Fibroblast of lung (primary cell): ENCODE measurements around the gene DCLK2. TPM values are rescaled to one million over a fixed set of nuclear protein-coding genes. Genes with fewer than 3 reads are reported as not detected.

Experiments used
- DNase-seq, 2 donors: peaks; one replicate each; pipeline versions ENCODE4 v3.0.0 to v3.0.0-alpha.2; 2010; ENCODE audit warnings: low read depth in 2 of 2
- H2AFZ ChIP-seq: 2 replicates; pipeline ENCODE4 v1.5.1; 2012; ENCODE audit warnings: low read length, control low read depth, inconsistent platforms
- H3K27ac ChIP-seq: 2 replicates; pipeline ENCODE4 v1.5.1; 2011; ENCODE audit warnings: low read length, control low read depth; ENCODE audit not compliant: insufficient read depth
- H3K27me3 ChIP-seq: 2 replicates; pipeline ENCODE4 v1.5.1; 2011; ENCODE audit warnings: mild to moderate bottlenecking, low read length; ENCODE audit not compliant: control insufficient read depth, insufficient read depth
- H3K36me3 ChIP-seq: 2 replicates; pipeline ENCODE4 v1.5.1; 2011; ENCODE audit warnings: low read length; ENCODE audit not compliant: control insufficient read depth, insufficient read depth
- H3K4me1 ChIP-seq: 2 replicates; pipeline ENCODE4 v1.5.1; 2011; ENCODE audit warnings: low read length; ENCODE audit not compliant: control insufficient read depth, insufficient read depth; ENCODE audit errors: extremely low read depth
- H3K4me2 ChIP-seq: 2 replicates; pipeline ENCODE4 v1.5.1; 2011; ENCODE audit warnings: low read length, control low read depth; ENCODE audit not compliant: insufficient read depth; ENCODE audit errors: extremely low read depth
- H3K4me3 ChIP-seq, 4 experiments: fragments of 200-600 bp in 1 of 4; sonication (generic) in 1 of 4; replicated peaks in 1 of 4; 2 replicates each; pipeline ENCODE4 v1.5.1; 2011 to 2016; ENCODE audit warnings: low read length in 4 of 4, low read depth in 3 of 4, mild to moderate bottlenecking in 3 of 4, control low read depth in 2 of 4, inconsistent platforms in 1 of 4, mixed read lengths in 1 of 4; ENCODE audit not compliant: insufficient read depth in 1 of 4; ENCODE audit errors: control extremely low read depth in 1 of 4
- H3K79me2 ChIP-seq: 2 replicates; pipeline ENCODE4 v1.5.1; 2012; ENCODE audit warnings: mild to moderate bottlenecking, low read length, inconsistent platforms; ENCODE audit not compliant: control insufficient read depth, insufficient read depth
- H3K9ac ChIP-seq: 2 replicates; pipeline ENCODE4 v1.5.1; 2011; ENCODE audit warnings: mild to moderate bottlenecking, low read length, control low read depth; ENCODE audit not compliant: insufficient read depth
- H3K9me3 ChIP-seq: 2 replicates; pipeline ENCODE4 v1.5.1; 2012; ENCODE audit warnings: low read depth, low read length; ENCODE audit not compliant: control insufficient read depth, insufficient read depth
- H4K20me1 ChIP-seq: 2 replicates; pipeline ENCODE4 v1.5.1; 2011; ENCODE audit warnings: low read length; ENCODE audit not compliant: control insufficient read depth, insufficient read depth; ENCODE audit errors: extremely low read depth
- CTCF ChIP-seq, 2 donors: IDR thresholded peaks in 1 of 2; conservative IDR thresholded peaks in 1 of 2; 1 replicate in 1 of 2; 2 replicates in 1 of 2; pipeline ENCODE4 v1.5.1; 2011 to 2012; ENCODE audit warnings: low read length in 2 of 2, control low read depth in 1 of 2, inconsistent platforms in 1 of 2, low read depth in 1 of 2, mild to moderate bottlenecking in 1 of 2
- EZH2 ChIP-seq: IDR thresholded peaks from 2 replicates; pipeline ENCODE4 v1.5.1; 2012; ENCODE audit warnings: low read length, control low read depth, mild to moderate bottlenecking; ENCODE audit errors: missing control alignments
- polyA plus RNA-seq, 2 donors: library from polyadenylated mRNA; depleted of rRNA in 1 of 2; stranded (reverse) in 1 of 2; unstranded in 1 of 2; fragments of >200 nt; gene quantifications; 2 replicates each; pipeline ENCODE4 v1.2.1, GENCODE V29; 2011 to 2012; ENCODE audit warnings: missing spikeins in 1 of 2
- total RNA-seq: library from RNA; depleted of rRNA; stranded (reverse); fragments of >200 nt; gene quantifications from 2 replicates; pipeline ENCODE4 v1.2.1, GENCODE V29; 2014

DCLK2 gene
- total and polyA plus RNA-seq, 2 donors (not counting 1 experiment from before 2014, with no cell fraction given), result 3.8 to 14.0 TPM

- Histone ChIP-seq H2AFZ (no peak overlapping the region), H3K36me3 (no peaks in the 10 kb centered on the region), H4K20me1 (no peaks in the 10 kb centered on the region), H3K9me3 (no peaks in the 10 kb centered on the region), H3K4me1 (no peaks in the 10 kb centered on the region), H3K79me2 (no peaks in the 10 kb centered on the region), H3K4me3 (no peak overlapping the region), H3K4me2 (no peak overlapping the region), H3K27ac (no peak overlapping the region), H3K9ac (no peak overlapping the region), H3K27me3 (peaks cover 4% of the 10 kb centered on the region)
- TF ChIP-seq CTCF (conservative IDR thresholded peaks at IDR 0.05 in 1 of 2, IDR thresholded peaks at IDR 0.05 in 1 of 2; ENCODE audit: low read depth in 1 of 2, low read length in 2 of 2) (no peak), EZH2 (no peak)
- DNase-seq, result no peak
These were observed 38.7 kb upstream of the DCLK2 start for GRCh38 chr4:150039274-150040127.

- Histone ChIP-seq H3K9ac (no peak overlapping the region), H3K4me1 (no peaks in the 10 kb centered on the region), H4K20me1 (no peaks in the 10 kb centered on the region), H3K4me3 (no peak overlapping the region), H3K4me2 (no peak overlapping the region), H3K36me3 (no peaks in the 10 kb centered on the region), H2AFZ (no peak overlapping the region), H3K9me3 (no peaks in the 10 kb centered on the region), H3K27ac (no peak overlapping the region), H3K79me2 (no peaks in the 10 kb centered on the region), H3K27me3 (peaks cover 4% of the 10 kb centered on the region)
- TF ChIP-seq CTCF (conservative IDR thresholded peaks at IDR 0.05 in 1 of 2, IDR thresholded peaks at IDR 0.05 in 1 of 2; ENCODE audit: low read depth in 1 of 2, low read length in 2 of 2) (no peak), EZH2 (no peak)
- DNase-seq, result no peak
These were observed 33.7 kb upstream of the DCLK2 start for GRCh38 chr4:150044517-150044916.

GRCh38 chr4:150045410-150045809 lies 32.8 kb upstream of the DCLK2 start:
- Histone ChIP-seq H3K9me3 (no peaks in the 10 kb centered on the region), H3K27ac (no peak overlapping the region), H3K9ac (no peak overlapping the region), H3K36me3 (no peaks in the 10 kb centered on the region), H3K4me1 (no peaks in the 10 kb centered on the region), H3K27me3 (peaks cover 4% of the 10 kb centered on the region), H3K79me2 (no peaks in the 10 kb centered on the region), H3K4me2 (no peak overlapping the region), H2AFZ (no peak overlapping the region), H4K20me1 (no peaks in the 10 kb centered on the region), H3K4me3 (no peak overlapping the region)
- no peak for DNase-seq
- TF ChIP-seq EZH2 (no peak), CTCF (conservative IDR thresholded peaks at IDR 0.05 in 1 of 2, IDR thresholded peaks at IDR 0.05 in 1 of 2; ENCODE audit: low read depth in 1 of 2, low read length in 2 of 2) (no peak)
